CD14-positive monocyte (primary cell): ENCODE data around the gene SLC24A4. TPM values are rescaled to one million over a fixed set of nuclear protein-coding genes. Genes with fewer than 3 reads are reported as not detected.

Experiments
- DNase-seq, 3 donors: peaks; one replicate each; pipeline ENCODE4 v3.0.0-alpha.2; 2011 to 2022
- H2AFZ ChIP-seq: 2 replicates; pipeline ENCODE4 v1.6.0; 2012; ENCODE audit warnings: mild to moderate bottlenecking, low read depth, low read length, inconsistent platforms; ENCODE audit not compliant: insufficient read depth, poor library complexity, severe bottlenecking
- H3K27ac ChIP-seq, 2 donors: 1 replicate in 1 of 2; 2 replicates in 1 of 2; pipeline ENCODE4 v1.5.1; 2012 to 2013; ENCODE audit warnings: low read length in 2 of 2, control low read depth in 1 of 2, inconsistent platforms in 1 of 2, low read depth in 1 of 2, mild to moderate bottlenecking in 1 of 2
- H3K27me3 ChIP-seq, 2 donors: one replicate each; pipeline versions ENCODE4 v1.6.0 to v1.6.1; 2011 to 2013; ENCODE audit warnings: low read length in 2 of 2; ENCODE audit not compliant: control insufficient read depth in 2 of 2, insufficient read depth in 2 of 2
- H3K36me3 ChIP-seq, 2 donors: replicated peaks in 1 of 2; 1 replicate in 1 of 2; 2 replicates in 1 of 2; pipeline versions ENCODE4 v1.5.1 to v1.6.1; 2012 to 2013; ENCODE audit warnings: low read length in 2 of 2, control low read depth in 1 of 2, inconsistent platforms in 1 of 2, mild to moderate bottlenecking in 1 of 2; ENCODE audit not compliant: insufficient read depth in 2 of 2, control insufficient read depth in 1 of 2
- H3K4me1 ChIP-seq, 2 donors: 1 replicate in 1 of 2; 2 replicates in 1 of 2; pipeline versions ENCODE4 v1.5.1 to v1.6.1; 2012 to 2013; ENCODE audit warnings: low read length in 2 of 2, control low read depth in 1 of 2, inconsistent platforms in 1 of 2, mild to moderate bottlenecking in 1 of 2, moderate library complexity in 1 of 2; ENCODE audit not compliant: insufficient read depth in 2 of 2, control insufficient read depth in 1 of 2
- H3K4me2 ChIP-seq: replicated peaks from 2 replicates; pipeline ENCODE3; 2012; ENCODE audit warnings: low read length, moderate library complexity, mild to moderate bottlenecking; ENCODE audit not compliant: poor library complexity, severe bottlenecking; ENCODE audit errors: extremely low read depth
- H3K4me3 ChIP-seq, 3 experiments: fragments of 200-600 bp in 1 of 3; sonication (generic) in 1 of 3; replicated peaks in 1 of 3; 1 replicate in 2 of 3; 2 replicates in 1 of 3; pipeline ENCODE4 v1.5.1; 2011 to 2013; ENCODE audit warnings: low read length in 3 of 3, mild to moderate bottlenecking in 3 of 3, control low read depth in 2 of 3, low read depth in 2 of 3, inconsistent platforms in 1 of 3, moderate library complexity in 1 of 3
- H3K79me2 ChIP-seq: 2 replicates; pipeline ENCODE4 v1.6.0; 2012; ENCODE audit warnings: mild to moderate bottlenecking, control low read depth, inconsistent platforms, low read length, moderate library complexity; ENCODE audit not compliant: insufficient read depth
- H3K9ac ChIP-seq: 2 replicates; pipeline ENCODE4 v1.6.0; 2017; ENCODE audit warnings: low read length, mild to moderate bottlenecking; ENCODE audit not compliant: insufficient read depth, poor library complexity, severe bottlenecking
- H3K9me3 ChIP-seq, 2 donors: replicated peaks in 1 of 2; 1 replicate in 1 of 2; 2 replicates in 1 of 2; pipeline versions ENCODE4 v1.5.1 to v1.6.1; 2012 to 2013; ENCODE audit warnings: low read length in 2 of 2, control low read depth in 1 of 2; ENCODE audit not compliant: control insufficient read depth in 1 of 2, insufficient read depth in 1 of 2
- H4K20me1 ChIP-seq: 2 replicates; pipeline ENCODE4 v1.6.0; 2012; ENCODE audit warnings: mild to moderate bottlenecking, low read length, control low read depth, moderate library complexity; ENCODE audit not compliant: insufficient read depth
- H3K27ac Mint-ChIP-seq, 7 donors: one replicate each; pipeline ENCODE4 v1.8.0; 2020; ENCODE audit warnings: mild to moderate bottlenecking in 7 of 7, mixed read lengths in 7 of 7, moderate library complexity in 6 of 7, inconsistent platforms in 2 of 7
- H3K27me3 Mint-ChIP-seq, 3 donors: one replicate each; pipeline ENCODE4 v1.8.0; 2021 to 2022; ENCODE audit warnings: low read depth in 3 of 3, mild to moderate bottlenecking in 3 of 3, mixed read lengths in 3 of 3, moderate library complexity in 3 of 3, inconsistent platforms in 1 of 3
- H3K36me3 Mint-ChIP-seq, 2 donors: one replicate each; pipeline ENCODE4 v1.8.0; 2020; ENCODE audit warnings: mixed read lengths in 2 of 2, inconsistent platforms in 1 of 2, mild to moderate bottlenecking in 1 of 2
- H3K4me1 Mint-ChIP-seq: one replicate; pipeline ENCODE4 v1.8.0; 2020; ENCODE audit warnings: mild to moderate bottlenecking, mixed read lengths
- H3K4me3 Mint-ChIP-seq, 2 donors: one replicate each; pipeline ENCODE4 v1.8.0; 2020; ENCODE audit warnings: mild to moderate bottlenecking in 2 of 2, mixed read lengths in 2 of 2, moderate library complexity in 1 of 2
- H3K9me3 Mint-ChIP-seq, 7 donors: one replicate each; pipeline ENCODE4 v1.8.0; 2020 to 2022; ENCODE audit warnings: mixed read lengths in 7 of 7, mild to moderate bottlenecking in 6 of 7, moderate library complexity in 6 of 7, inconsistent platforms in 2 of 7
- WGBS: methylation state at CpG from one replicate; pipeline ENCODE4 v1.1.5; 2013; ENCODE audit warnings: missing lambda C conversion rate; ENCODE audit not compliant: insufficient coverage; 5-methylcytosine and 5-hydroxymethylcytosine counted together
- intact Hi-C, 2 donors: fragments of 100-400 bp; cut with micrococcal nuclease; formaldehyde crosslinking; loops; one replicate each; pipeline versions ENCODE4 v1.15.0 to v1.15.1; 2023
- polyA plus RNA-seq, 3 donors: library from polyadenylated mRNA; depleted of rRNA in 1 of 3; unstranded in 2 of 3; stranded (reverse) in 1 of 3; fragments of 300-500 nt in 2 of 3; fragments of >200 nt in 1 of 3; fragmentation: Illumina TruSeq in 2 of 3; gene quantifications; 1 replicate in 2 of 3; 2 replicates in 1 of 3; pipeline ENCODE4 v1.2.3, GENCODE V29; 2012 to 2021
- TF ChIP-seq, protein P1 (sequence below): fragments of 200-600 bp; IDR thresholded peaks from one replicate; pipeline ENCODE4 v1.8.0; 2022; ENCODE audit warnings: antibody characterized with exemption, mild to moderate bottlenecking

Gene SLC24A4
- polyA plus RNA-seq, 3 donors: 20.0 to 41.9 (median 26.5) TPM

DNA sequence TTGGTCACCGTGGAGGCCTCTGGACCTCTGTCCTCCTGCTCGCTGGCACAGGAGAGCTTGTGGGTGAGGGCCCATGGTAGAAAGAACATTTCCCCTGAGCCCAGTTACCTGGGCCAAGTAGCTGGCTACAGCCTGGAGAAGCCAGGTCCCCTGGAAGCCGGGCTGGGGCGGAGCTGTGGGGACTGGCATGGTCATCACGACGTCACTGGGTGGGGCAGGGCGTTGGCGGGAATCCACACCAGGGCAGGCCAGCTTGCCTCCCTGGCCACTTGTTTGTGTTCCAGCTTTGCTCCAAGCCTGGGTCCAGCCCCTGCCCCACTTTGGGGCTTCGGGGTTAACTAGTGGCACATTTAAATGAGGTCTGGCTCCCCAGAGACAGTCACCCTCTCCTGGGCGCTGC lies 35.0 kb upstream of the SLC24A4 start:
- Histone ChIP-seq H4K20me1 (no peaks in the 10 kb centered on the region), H3K4me2 (no peak overlapping the region), H3K79me2 (no peaks in the 10 kb centered on the region), H2AFZ (no peak overlapping the region), H3K36me3 (no peaks in the 10 kb centered on the region), H3K4me1 (no peaks in the 10 kb centered on the region), H3K9me3 (no peaks in the 10 kb centered on the region), H3K9ac (no peak overlapping the region), H3K4me3 (no peak overlapping the region), H3K27me3 (peaks cover 11 to 25% of the 10 kb centered on the region in 2 donors), H3K27ac (no peak overlapping the region)
- 95% methylated on average over 10 of the region's 10 CpGs for WGBS
- intact Hi-C loops: no loop called here
- peaks cover 11 to 19% (median 17%) of the 10 kb centered on the region in 3 donors for H3K27me3 Mint-ChIP-seq
- H3K27ac Mint-ChIP-seq: no peak overlapping the region
- no peaks in the 10 kb centered on the region for H3K4me1 Mint-ChIP-seq
- no peak for DNase-seq
- peaks cover 0 to 3% (median 0%) of the 10 kb centered on the region in 7 donors for H3K9me3 Mint-ChIP-seq
- no peaks in the 10 kb centered on the region for H3K36me3 Mint-ChIP-seq
- TF ChIP-seq, protein P1, sequence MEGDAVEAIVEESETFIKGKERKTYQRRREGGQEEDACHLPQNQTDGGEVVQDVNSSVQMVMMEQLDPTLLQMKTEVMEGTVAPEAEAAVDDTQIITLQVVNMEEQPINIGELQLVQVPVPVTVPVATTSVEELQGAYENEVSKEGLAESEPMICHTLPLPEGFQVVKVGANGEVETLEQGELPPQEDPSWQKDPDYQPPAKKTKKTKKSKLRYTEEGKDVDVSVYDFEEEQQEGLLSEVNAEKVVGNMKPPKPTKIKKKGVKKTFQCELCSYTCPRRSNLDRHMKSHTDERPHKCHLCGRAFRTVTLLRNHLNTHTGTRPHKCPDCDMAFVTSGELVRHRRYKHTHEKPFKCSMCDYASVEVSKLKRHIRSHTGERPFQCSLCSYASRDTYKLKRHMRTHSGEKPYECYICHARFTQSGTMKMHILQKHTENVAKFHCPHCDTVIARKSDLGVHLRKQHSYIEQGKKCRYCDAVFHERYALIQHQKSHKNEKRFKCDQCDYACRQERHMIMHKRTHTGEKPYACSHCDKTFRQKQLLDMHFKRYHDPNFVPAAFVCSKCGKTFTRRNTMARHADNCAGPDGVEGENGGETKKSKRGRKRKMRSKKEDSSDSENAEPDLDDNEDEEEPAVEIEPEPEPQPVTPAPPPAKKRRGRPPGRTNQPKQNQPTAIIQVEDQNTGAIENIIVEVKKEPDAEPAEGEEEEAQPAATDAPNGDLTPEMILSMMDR: no peak
- H3K4me3 Mint-ChIP-seq: no peak overlapping the region

DNA sequence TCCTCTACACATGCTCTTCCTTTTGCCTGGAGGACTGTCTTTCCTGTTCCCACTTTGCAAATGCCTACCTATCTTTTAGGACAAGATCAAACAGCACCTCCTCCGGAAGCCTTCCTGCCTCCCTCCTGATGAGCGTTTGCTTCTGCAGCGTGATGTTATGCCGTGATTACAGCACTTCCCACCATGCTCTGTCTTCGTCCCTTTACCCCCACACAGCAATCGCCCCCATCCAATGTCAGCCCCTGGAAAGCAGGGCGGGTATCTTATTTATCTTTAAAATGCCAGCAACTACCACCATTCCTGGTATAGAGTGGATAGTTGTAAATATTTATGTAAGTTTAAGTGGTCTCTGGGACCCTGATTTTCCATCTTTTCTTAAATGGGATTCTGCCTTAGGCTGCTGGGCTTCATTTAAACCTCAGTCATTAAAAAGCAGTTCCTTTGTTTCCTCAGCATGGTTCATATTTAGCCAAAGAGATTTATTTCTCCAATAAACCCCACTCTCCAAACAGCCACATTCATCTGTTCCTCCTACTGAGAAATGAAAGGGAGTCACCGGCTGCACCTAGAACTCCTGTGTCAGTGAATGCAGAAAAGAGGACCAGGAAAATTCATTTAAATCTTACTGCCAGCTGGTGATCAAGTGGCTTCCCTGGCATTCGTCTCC lies 33.8 kb upstream of the SLC24A4 start:
- no peak overlapping the region for H3K4me2 ChIP-seq
- H4K20me1 ChIP-seq: no peaks in the 10 kb centered on the region
- H3K9me3 ChIP-seq: no peaks in the 10 kb centered on the region
- no peaks in the 10 kb centered on the region for H3K79me2 ChIP-seq
- intact Hi-C loops: no loop called here
- H3K27me3 ChIP-seq: peaks cover 11 to 25% of the 10 kb centered on the region in 2 donors
- H3K4me1 ChIP-seq: no peaks in the 10 kb centered on the region
- no peak overlapping the region for H3K9ac ChIP-seq
- Mint-ChIP-seq H3K36me3 (no peaks in the 10 kb centered on the region), H3K4me3 (no peak overlapping the region), H3K27me3 (peaks cover 15 to 21% (median 17%) of the 10 kb centered on the region in 3 donors), H3K27ac (peak overlapping the region in 1 of 7 donors; percentile 37), H3K9me3 (peaks cover 0 to 3% (median 0%) of the 10 kb centered on the region in 7 donors), H3K4me1 (no peaks in the 10 kb centered on the region)
- TF ChIP-seq, protein P1: no peak
- no peak overlapping the region for H3K27ac ChIP-seq
- 61% methylated on average over 3 of the region's 9 CpGs for WGBS
- DNase-seq: no peak
- no peak overlapping the region for H3K4me3 ChIP-seq
- no peaks in the 10 kb centered on the region for H3K36me3 ChIP-seq
- H2AFZ ChIP-seq: no peak overlapping the region
